Body of pancreas (tissue), 4 donors: ENCODE results near the gene CTNND2.

ENCODE experiments used
- POLR2A ChIP-seq, 3 donors: fragments of 450-650 bp; IDR thresholded peaks; one replicate each; pipeline ENCODE4 v1.6.1; 2016; ENCODE audit warnings: antibody characterized with exemption in 3 of 3, mild to moderate bottlenecking in 2 of 3
- TF ChIP-seq, protein P1 (sequence below), 7 experiments: fragments of 450-650 bp in 4 of 7; fragments of 200-600 bp in 3 of 7; sonication (generic) in 3 of 7; IDR thresholded peaks; one replicate each; pipeline ENCODE4 v1.5.1; 2016 to 2019; ENCODE audit warnings: antibody characterized with exemption in 7 of 7

DNA sequence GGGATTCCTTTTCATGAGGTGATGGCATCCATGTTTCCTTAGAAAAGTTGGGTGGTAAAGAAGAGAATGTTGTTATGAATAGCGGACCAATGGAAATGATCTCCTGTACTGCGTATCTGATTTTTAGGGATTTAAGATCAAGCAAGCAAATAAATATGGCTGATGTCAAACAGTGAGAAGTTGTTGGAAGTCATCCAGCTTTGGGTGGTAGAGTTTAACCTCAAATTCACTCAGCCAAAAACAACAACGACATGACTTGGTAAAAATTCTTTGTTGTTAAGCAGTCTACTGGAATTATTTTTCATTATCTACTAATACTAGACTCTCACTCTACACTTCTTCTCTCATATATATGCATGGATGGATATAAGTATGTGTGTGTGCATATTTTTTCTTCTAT is 426.5 kb downstream of the CTNND2 start:
- TF ChIP-seq POLR2A (IDR thresholded peaks at IDR 0.05) = no peak
- TF ChIP-seq, protein P1, sequence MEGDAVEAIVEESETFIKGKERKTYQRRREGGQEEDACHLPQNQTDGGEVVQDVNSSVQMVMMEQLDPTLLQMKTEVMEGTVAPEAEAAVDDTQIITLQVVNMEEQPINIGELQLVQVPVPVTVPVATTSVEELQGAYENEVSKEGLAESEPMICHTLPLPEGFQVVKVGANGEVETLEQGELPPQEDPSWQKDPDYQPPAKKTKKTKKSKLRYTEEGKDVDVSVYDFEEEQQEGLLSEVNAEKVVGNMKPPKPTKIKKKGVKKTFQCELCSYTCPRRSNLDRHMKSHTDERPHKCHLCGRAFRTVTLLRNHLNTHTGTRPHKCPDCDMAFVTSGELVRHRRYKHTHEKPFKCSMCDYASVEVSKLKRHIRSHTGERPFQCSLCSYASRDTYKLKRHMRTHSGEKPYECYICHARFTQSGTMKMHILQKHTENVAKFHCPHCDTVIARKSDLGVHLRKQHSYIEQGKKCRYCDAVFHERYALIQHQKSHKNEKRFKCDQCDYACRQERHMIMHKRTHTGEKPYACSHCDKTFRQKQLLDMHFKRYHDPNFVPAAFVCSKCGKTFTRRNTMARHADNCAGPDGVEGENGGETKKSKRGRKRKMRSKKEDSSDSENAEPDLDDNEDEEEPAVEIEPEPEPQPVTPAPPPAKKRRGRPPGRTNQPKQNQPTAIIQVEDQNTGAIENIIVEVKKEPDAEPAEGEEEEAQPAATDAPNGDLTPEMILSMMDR (IDR thresholded peaks at IDR 0.05) = no peak
